ENCODE measurements around the gene ASTN2.

DNA sequence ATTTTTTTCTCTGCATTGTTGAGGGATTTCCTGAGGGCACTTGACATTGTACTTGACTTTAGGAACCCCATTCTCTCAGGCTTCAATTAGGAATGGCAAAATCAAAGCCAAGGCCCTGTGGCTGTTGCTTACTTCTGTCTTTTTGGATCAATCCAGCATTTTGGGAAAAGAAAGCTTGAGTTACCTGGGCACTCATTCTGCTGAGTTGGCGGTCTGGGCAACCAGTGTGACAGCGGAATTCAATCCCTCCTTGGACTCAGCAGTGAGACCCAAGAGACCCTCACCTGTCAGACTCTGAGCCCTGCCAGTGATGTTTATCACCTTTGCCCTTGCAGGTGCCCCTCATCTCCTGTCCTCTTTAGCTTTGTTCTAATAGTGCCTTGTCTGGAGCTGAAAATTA, 1036.0 kb downstream of the ASTN2 start:
- no peak for TF ChIP-seq EZH2 (optimal IDR thresholded peaks at IDR 0.05; ENCODE audit: low read depth, low read length)
- TF ChIP-seq, protein P1, sequence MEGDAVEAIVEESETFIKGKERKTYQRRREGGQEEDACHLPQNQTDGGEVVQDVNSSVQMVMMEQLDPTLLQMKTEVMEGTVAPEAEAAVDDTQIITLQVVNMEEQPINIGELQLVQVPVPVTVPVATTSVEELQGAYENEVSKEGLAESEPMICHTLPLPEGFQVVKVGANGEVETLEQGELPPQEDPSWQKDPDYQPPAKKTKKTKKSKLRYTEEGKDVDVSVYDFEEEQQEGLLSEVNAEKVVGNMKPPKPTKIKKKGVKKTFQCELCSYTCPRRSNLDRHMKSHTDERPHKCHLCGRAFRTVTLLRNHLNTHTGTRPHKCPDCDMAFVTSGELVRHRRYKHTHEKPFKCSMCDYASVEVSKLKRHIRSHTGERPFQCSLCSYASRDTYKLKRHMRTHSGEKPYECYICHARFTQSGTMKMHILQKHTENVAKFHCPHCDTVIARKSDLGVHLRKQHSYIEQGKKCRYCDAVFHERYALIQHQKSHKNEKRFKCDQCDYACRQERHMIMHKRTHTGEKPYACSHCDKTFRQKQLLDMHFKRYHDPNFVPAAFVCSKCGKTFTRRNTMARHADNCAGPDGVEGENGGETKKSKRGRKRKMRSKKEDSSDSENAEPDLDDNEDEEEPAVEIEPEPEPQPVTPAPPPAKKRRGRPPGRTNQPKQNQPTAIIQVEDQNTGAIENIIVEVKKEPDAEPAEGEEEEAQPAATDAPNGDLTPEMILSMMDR (IDR thresholded peaks at IDR 0.05; ENCODE audit: low read length), result no peak

Measured in MM.1S (cell line).